ENCODE measurements around the gene FAM50B.

DNA sequence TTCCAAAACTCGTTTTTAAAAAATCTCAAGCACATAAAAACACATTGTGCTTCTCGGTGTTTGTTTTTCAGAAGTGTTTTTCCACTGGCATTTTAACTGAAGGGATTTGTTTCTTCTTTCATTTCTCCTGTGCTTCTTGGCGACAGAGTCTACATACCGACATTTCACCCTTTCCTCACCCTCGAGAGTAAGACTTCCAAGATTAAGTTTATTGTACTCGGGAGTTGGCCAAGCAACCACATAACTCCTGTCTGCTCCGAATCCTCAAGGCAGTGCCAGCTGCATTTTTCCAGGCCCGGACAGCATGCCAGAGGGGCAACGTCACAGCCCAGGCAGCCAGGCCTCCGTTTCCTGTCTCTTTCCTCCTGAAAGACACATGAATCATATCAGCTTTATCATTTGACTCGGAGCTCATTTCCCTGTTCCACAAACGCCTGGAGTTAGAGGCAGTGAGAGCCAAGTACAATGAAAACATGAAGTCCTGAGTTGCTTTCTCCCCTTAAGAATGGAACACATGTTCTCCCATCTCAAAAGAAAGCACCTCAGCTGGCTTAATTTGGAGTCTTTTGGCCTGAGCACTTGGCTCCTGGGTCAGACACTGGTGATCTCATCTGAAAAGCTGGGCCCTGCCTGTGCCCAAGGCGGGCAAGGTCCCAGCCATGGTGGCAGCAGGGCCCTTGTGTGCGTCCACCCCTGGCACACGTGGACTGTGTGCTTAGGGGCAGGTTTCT lies 23.2 kb upstream of the FAM50B start:
- peak in 1 of 4 donors; percentile 13 for TF ChIP-seq POLR2A (IDR thresholded peaks at IDR 0.05)
- TF ChIP-seq CTCF (IDR thresholded peaks at IDR 0.05), result no peak

All from esophagus squamous epithelium (tissue), 4 donors.